Stimulated activated CD4-positive, alpha-beta T cell treated with anti-CD3 and anti-CD28 coated beads, Interleukin-15, amount 100 ng/mL, for 48 hours (primary cell): ENCODE data around the gene UBAP1L.

ENCODE experiments used
- DNase-seq, 2 donors: peaks; one replicate each; pipeline ENCODE4 v3.0.0-alpha.2; 2020; ENCODE audit warnings: low read depth in 2 of 2

Gene UBAP1L

GRCh38 chr15:65066635-65067316 lies 48.2 kb downstream of the UBAP1L start:
- no peak for DNase-seq

GRCh38 chr15:65066001-65066634 lies 48.9 kb downstream of the UBAP1L start:
- DNase-seq, result no peak

- DNase-seq, result no peak
Measured at GRCh38 chr15:65062726-65063125, 52.3 kb downstream of the UBAP1L start.

GRCh38 chr15:65062061-65062460 lies 52.9 kb downstream of the UBAP1L start:
- no peak for DNase-seq

GRCh38 chr15:65060641-65061397 lies 54.2 kb downstream of the UBAP1L start:
- no peak for DNase-seq

- DNase-seq, result no peak
Measured at GRCh38 chr15:65059931-65060596, 54.9 kb downstream of the UBAP1L start.

GRCh38 chr15:65059369-65059750 lies 55.6 kb downstream of the UBAP1L start:
- DNase-seq, result no peak

GRCh38 chr15:65058394-65059368 lies 56.3 kb downstream of the UBAP1L start:
- no peak for DNase-seq

- no peak for DNase-seq
Measured at GRCh38 chr15:65057549-65057940, 57.5 kb downstream of the UBAP1L start.

GRCh38 chr15:65056868-65057548 lies 58.0 kb downstream of the UBAP1L start:
- DNase-seq, result no peak

- no peak for DNase-seq
Measured at GRCh38 chr15:65056106-65056505, 58.9 kb downstream of the UBAP1L start.

- no peak for DNase-seq
Measured at GRCh38 chr15:65055201-65055870, 59.7 kb downstream of the UBAP1L start.

- peak; percentile 30 to 38 for DNase-seq
Measured at GRCh38 chr15:65054333-65055200, 60.4 kb downstream of the UBAP1L start.

GRCh38 chr15:65052956-65053355 lies 62.0 kb downstream of the UBAP1L start:
- no peak for DNase-seq

GRCh38 chr15:65051266-65051665 lies 63.7 kb downstream of the UBAP1L start:
- no peak for DNase-seq

GRCh38 chr15:65050270-65050669 lies 64.7 kb downstream of the UBAP1L start:
- DNase-seq, result no peak

- DNase-seq, result peak; percentile 86 to 88
Measured at GRCh38 chr15:65049418-65049840, 65.6 kb downstream of the UBAP1L start.

GRCh38 chr15:65048241-65048640 lies 66.8 kb downstream of the UBAP1L start:
- no peak for DNase-seq
